Stomach (tissue), 9 donors: Measurements from ENCODE around the gene KLHL40. TPM values are rescaled to one million over a fixed set of nuclear protein-coding genes. Genes with fewer than 3 reads are reported as not detected.

ENCODE experiments used
- DNase-seq, 2 donors: peaks; one replicate each; pipeline versions ENCODE4 v3.0.0 to v3.0.0-alpha.2; 2013 to 2019
- H3K27ac ChIP-seq, 5 donors: fragments of 200-600 bp in 4 of 5; sonication (generic) in 4 of 5; one replicate each; pipeline ENCODE4 v1.5.1; 2013 to 2019; ENCODE audit warnings: mild to moderate bottlenecking in 1 of 5, moderate library complexity in 1 of 5
- H3K27me3 ChIP-seq, 3 donors: fragments of 200-600 bp; sonication (generic); one replicate each; pipeline ENCODE4 v1.5.1; 2017 to 2019; ENCODE audit warnings: mixed run types in 1 of 3
- H3K36me3 ChIP-seq, 4 donors: fragments of 200-600 bp; sonication (generic); 1 replicate in 3 of 4; 2 replicates in 1 of 4; pipeline ENCODE4 v1.5.1; 2016 to 2019
- H3K4me1 ChIP-seq, 4 donors: fragments of 200-600 bp; sonication (generic); one replicate each; pipeline ENCODE4 v1.5.1; 2016 to 2019
- H3K4me3 ChIP-seq, 4 donors: fragments of 200-600 bp; sonication (generic) in 3 of 4; one replicate each; pipeline ENCODE4 v1.5.1; 2016 to 2019; ENCODE audit warnings: mild to moderate bottlenecking in 1 of 4
- H3K9me3 ChIP-seq, 4 donors: fragments of 200-600 bp; sonication (generic); one replicate each; pipeline ENCODE4 v1.5.1; 2016 to 2019
- CTCF ChIP-seq, 7 experiments: fragments of 450-650 bp in 4 of 7; fragments of 200-600 bp in 3 of 7; sonication (generic) in 3 of 7; IDR thresholded peaks; one replicate each; pipeline ENCODE4 v1.5.1; 2016 to 2019; ENCODE audit warnings: antibody characterized with exemption in 7 of 7, control low read depth in 2 of 7, mild to moderate bottlenecking in 1 of 7
- EP300 ChIP-seq: sonication (generic); formaldehyde crosslinking; IDR thresholded peaks from one replicate; pipeline ENCODE4 v1.6.1; 2017; ENCODE audit warnings: antibody characterized with exemption
- POLR2A ChIP-seq, 4 donors: fragments of 450-650 bp; IDR thresholded peaks; one replicate each; pipeline ENCODE4 v1.6.1; 2016; ENCODE audit warnings: antibody characterized with exemption in 4 of 4, control low read depth in 2 of 4, mild to moderate bottlenecking in 1 of 4, moderate library complexity in 1 of 4
- POLR2AphosphoS5 ChIP-seq, 3 donors: sonication (generic); formaldehyde crosslinking; IDR thresholded peaks; one replicate each; pipeline ENCODE4 v1.6.1; 2016; ENCODE audit warnings: antibody characterized with exemption in 3 of 3
- WGBS, 5 donors: extraction: QIAGEN DNeasy Blood & Tissue Kit in 3 of 5; methylation state at CpG; one replicate each; pipeline versions ENCODE4 v1.1.5 to v1.1.7; 2013 to 2018; 5-methylcytosine and 5-hydroxymethylcytosine counted together
- intact Hi-C: fragments of 100-400 bp; cut with DNase I; formaldehyde crosslinking; loops from one replicate; pipeline ENCODE4 v1.15.1; 2023; ENCODE audit warnings: low total_unique reads
- polyA plus RNA-seq, 3 donors: library from polyadenylated mRNA; stranded (reverse); fragments of 200-250 nt; gene quantifications; one replicate each; pipeline ENCODE4 v1.2.3, GENCODE V29; 2013
- total RNA-seq, 5 donors: library from RNA; depleted of rRNA; stranded (reverse); fragments of >200 nt; gene quantifications; one replicate each; pipeline versions ENCODE4 v1.1.0 to v1.2.3, GENCODE V29; 2014 to 2016
- donor health status: healthy with polysubstance abuse.
- donor health status: Bipolar disorder and iron deficiency.
- donor health status: healthy.

Gene KLHL40
- total and polyA plus RNA-seq, 8 donors, result 0.05 to 2.0 (median 0.18) TPM; not detected in 5

GRCh38 chr3:42640129-42640528 lies 45.2 kb upstream of the KLHL40 start:
- H3K27me3 ChIP-seq, result no peaks in the 10 kb centered on the region
- H3K36me3 ChIP-seq, result peaks cover 82 to 100% (median 100%) of the 10 kb centered on the region in 4 donors
- no peaks in the 10 kb centered on the region for H3K9me3 ChIP-seq
- H3K4me3 ChIP-seq, result no peak overlapping the region
- intact Hi-C loops, result no loop called here
- peaks cover 0 to 12% (median 2%) of the 10 kb centered on the region in 4 donors for H3K4me1 ChIP-seq
- no peak for TF ChIP-seq POLR2A (IDR thresholded peaks at IDR 0.05)
- TF ChIP-seq CTCF (IDR thresholded peaks at IDR 0.05), result no peak
- TF ChIP-seq EP300, result no peak
- no peak for TF ChIP-seq POLR2AphosphoS5 (IDR thresholded peaks at IDR 0.05)
- no peak for DNase-seq
- H3K27ac ChIP-seq, result no peak overlapping the region

- H3K9me3 ChIP-seq, result no peaks in the 10 kb centered on the region
- H3K27me3 ChIP-seq, result no peaks in the 10 kb centered on the region
- no peak for TF ChIP-seq POLR2AphosphoS5 (IDR thresholded peaks at IDR 0.05)
- no peak for TF ChIP-seq CTCF (IDR thresholded peaks at IDR 0.05)
- TF ChIP-seq EP300, result no peak
- TF ChIP-seq POLR2A (IDR thresholded peaks at IDR 0.05), result no peak
- 80 to 96% (median 93%) methylated on average over 6 of the region's 6 CpGs for WGBS, 5 donors
- peaks cover 83 to 100% (median 100%) of the 10 kb centered on the region in 4 donors for H3K36me3 ChIP-seq
- intact Hi-C loops, result no loop called here
- no peak for DNase-seq
- no peak overlapping the region for H3K4me3 ChIP-seq
- H3K27ac ChIP-seq, result no peak overlapping the region
- peaks cover 0 to 12% (median 5%) of the 10 kb centered on the region in 4 donors for H3K4me1 ChIP-seq
Observed at GRCh38 chr3:42640771-42641370, 44.5 kb upstream of the KLHL40 start.

- no peaks in the 10 kb centered on the region for H3K9me3 ChIP-seq
- peaks cover 18 to 63% (median 47%) of the 10 kb centered on the region in 4 donors for H3K4me1 ChIP-seq
- H3K27me3 ChIP-seq, result no peaks in the 10 kb centered on the region
- DNase-seq, result no peak
- no peak overlapping the region for H3K4me3 ChIP-seq
- peaks cover 45 to 77% (median 71%) of the 10 kb centered on the region in 4 donors for H3K36me3 ChIP-seq
- peak overlapping the region in 1 of 5 donors; percentile 43 for H3K27ac ChIP-seq
- WGBS, 5 donors, result 78 to 89% (median 86%) methylated on average over 5 of the region's 5 CpGs
- intact Hi-C loops, result no loop called here
- TF ChIP-seq POLR2A (IDR thresholded peaks at IDR 0.05), result no peak
- no peak for TF ChIP-seq POLR2AphosphoS5 (IDR thresholded peaks at IDR 0.05)
- no peak for TF ChIP-seq EP300
- no peak for TF ChIP-seq CTCF (IDR thresholded peaks at IDR 0.05)
Observed at GRCh38 chr3:42647821-42648459, 37.4 kb upstream of the KLHL40 start.

GRCh38 chr3:42649006-42649405 lies 36.3 kb upstream of the KLHL40 start:
- H3K27ac ChIP-seq, result no peak overlapping the region
- intact Hi-C loops, result no loop called here
- whole genome bisulfite sequencing, 5 donors, result 81 to 89% (median 86%) methylated on average over 2 of the region's 2 CpGs
- no peaks in the 10 kb centered on the region for H3K9me3 ChIP-seq
- peaks cover 26 to 74% (median 57%) of the 10 kb centered on the region in 4 donors for H3K4me1 ChIP-seq
- no peaks in the 10 kb centered on the region for H3K27me3 ChIP-seq
- peaks cover 35 to 67% (median 60%) of the 10 kb centered on the region in 4 donors for H3K36me3 ChIP-seq
- TF ChIP-seq POLR2AphosphoS5 (IDR thresholded peaks at IDR 0.05) (no peak), POLR2A (IDR thresholded peaks at IDR 0.05) (no peak), EP300 (no peak), CTCF (IDR thresholded peaks at IDR 0.05) (no peak)
- H3K4me3 ChIP-seq, result no peak overlapping the region
- DNase-seq, result no peak
